Subcutaneous abdominal adipose tissue (tissue), 5 donors: ENCODE results near the gene SBK2.

Experiments used
- H3K27ac ChIP-seq: one replicate; pipeline ENCODE4 v1.7.0; 2013; ENCODE audit warnings: low read depth, mild to moderate bottlenecking, inconsistent platforms, low read length, moderate library complexity
- H3K27me3 ChIP-seq, 5 donors: one replicate each; pipeline ENCODE4 v1.7.0; 2013; ENCODE audit warnings: low read length in 5 of 5, inconsistent platforms in 1 of 5; ENCODE audit not compliant: control insufficient read depth in 5 of 5, insufficient read depth in 4 of 5
- H3K36me3 ChIP-seq, 5 donors: one replicate each; pipeline ENCODE4 v1.7.0; 2013; ENCODE audit warnings: low read length in 5 of 5; ENCODE audit not compliant: control insufficient read depth in 5 of 5, insufficient read depth in 5 of 5
- H3K4me1 ChIP-seq, 5 donors: one replicate each; pipeline ENCODE4 v1.7.0; 2013; ENCODE audit warnings: low read length in 5 of 5, mild to moderate bottlenecking in 3 of 5, moderate library complexity in 1 of 5; ENCODE audit not compliant: control insufficient read depth in 5 of 5, insufficient read depth in 5 of 5
- H3K4me3 ChIP-seq, 5 donors: one replicate each; pipeline ENCODE4 v1.7.0; 2013; ENCODE audit warnings: low read length in 5 of 5, low read depth in 1 of 5
- H3K9ac ChIP-seq, 5 donors: one replicate each; pipeline ENCODE4 v1.7.0; 2013; ENCODE audit warnings: low read length in 5 of 5, mild to moderate bottlenecking in 4 of 5, moderate library complexity in 3 of 5
- H3K9me3 ChIP-seq, 5 donors: one replicate each; pipeline ENCODE4 v1.7.0; 2013; ENCODE audit warnings: low read length in 5 of 5; ENCODE audit not compliant: control insufficient read depth in 5 of 5
- donor health status: healthy.
- donor health status: healthy.
- donor health status: healthy.
- donor health status: healthy.
- donor health status: healthy.

Gene SBK2

GRCh38 chr19:55527197-55528029, 9.5 kb downstream of the SBK2 start:
- no peak overlapping the region for H3K27ac ChIP-seq
- H3K9me3 ChIP-seq: no peaks in the 10 kb centered on the region
- no peak overlapping the region for H3K9ac ChIP-seq
- peaks cover 3 to 15% (median 12%) of the 10 kb centered on the region in 5 donors for H3K4me1 ChIP-seq
- no peaks in the 10 kb centered on the region for H3K36me3 ChIP-seq
- H3K27me3 ChIP-seq: peaks cover 0 to 21% (median 9%) of the 10 kb centered on the region in 5 donors
- no peak overlapping the region for H3K4me3 ChIP-seq

GRCh38 chr19:55526216-55527196, 10.4 kb downstream of the SBK2 start:
- Histone ChIP-seq H3K9me3 (no peaks in the 10 kb centered on the region), H3K27ac (no peak overlapping the region), H3K4me3 (peak overlapping the region in 2 of 5 donors; percentile 1 to 7), H3K36me3 (no peaks in the 10 kb centered on the region), H3K27me3 (peaks cover 0 to 21% (median 9%) of the 10 kb centered on the region in 5 donors), H3K9ac (no peak overlapping the region), H3K4me1 (peaks cover 3 to 23% (median 20%) of the 10 kb centered on the region in 5 donors)

- Histone ChIP-seq H3K9me3 (no peaks in the 10 kb centered on the region), H3K4me3 (no peak overlapping the region), H3K27ac (no peak overlapping the region), H3K9ac (no peak overlapping the region), H3K4me1 (peaks cover 3 to 27% (median 24%) of the 10 kb centered on the region in 5 donors), H3K27me3 (peaks cover 0 to 20% (median 9%) of the 10 kb centered on the region in 5 donors), H3K36me3 (no peaks in the 10 kb centered on the region)
These were observed 11.4 kb downstream of the SBK2 start for GRCh38 chr19:55525289-55526101.

- peaks cover 0 to 22% (median 19%) of the 10 kb centered on the region in 5 donors for H3K4me1 ChIP-seq
- H3K27me3 ChIP-seq: peaks cover 0 to 5% (median 2%) of the 10 kb centered on the region in 5 donors
- H3K4me3 ChIP-seq: no peak overlapping the region
- H3K36me3 ChIP-seq: peaks cover 0 to 2% (median 0%) of the 10 kb centered on the region in 5 donors
- H3K9ac ChIP-seq: no peak overlapping the region
- no peaks in the 10 kb centered on the region for H3K9me3 ChIP-seq
- no peak overlapping the region for H3K27ac ChIP-seq
These were observed 16.1 kb downstream of the SBK2 start for GRCh38 chr19:55520691-55521292.

- Histone ChIP-seq H3K9ac (no peak overlapping the region), H3K36me3 (peaks cover 0 to 2% (median 0%) of the 10 kb centered on the region in 5 donors), H3K27me3 (no peaks in the 10 kb centered on the region), H3K4me3 (no peak overlapping the region), H3K27ac (no peak overlapping the region), H3K4me1 (peaks cover 0 to 19% (median 16%) of the 10 kb centered on the region in 5 donors), H3K9me3 (no peaks in the 10 kb centered on the region)
These were observed 17.3 kb downstream of the SBK2 start for GRCh38 chr19:55519451-55520311.

- peak overlapping the region; percentile 26 to 66 (median 61) for H3K4me3 ChIP-seq
- peak overlapping the region; percentile 65 for H3K27ac ChIP-seq
- peaks cover 0 to 16% (median 14%) of the 10 kb centered on the region in 5 donors for H3K4me1 ChIP-seq
- H3K9ac ChIP-seq: peak overlapping the region; percentile 45 to 76 (median 62)
- H3K27me3 ChIP-seq: peaks cover 0 to 10% (median 0%) of the 10 kb centered on the region in 5 donors
- H3K36me3 ChIP-seq: peaks cover 0 to 9% (median 0%) of the 10 kb centered on the region in 5 donors
- H3K9me3 ChIP-seq: no peaks in the 10 kb centered on the region
These were observed 19.9 kb downstream of the SBK2 start for GRCh38 chr19:55516878-55517620.

GRCh38 chr19:55508120-55508519, 28.8 kb downstream of the SBK2 start:
- H3K9me3 ChIP-seq: no peaks in the 10 kb centered on the region
- no peak overlapping the region for H3K4me3 ChIP-seq

GRCh38 chr19:55504981-55505380, 32.0 kb downstream of the SBK2 start:
- peaks cover 0 to 18% (median 9%) of the 10 kb centered on the region in 5 donors for H3K36me3 ChIP-seq
- H3K27ac ChIP-seq: no peak overlapping the region
- no peaks in the 10 kb centered on the region for H3K9me3 ChIP-seq
- H3K4me1 ChIP-seq: peaks cover 0 to 11% (median 10%) of the 10 kb centered on the region in 5 donors
- no peak overlapping the region for H3K4me3 ChIP-seq
- peaks cover 0 to 3% (median 3%) of the 10 kb centered on the region in 5 donors for H3K27me3 ChIP-seq
- no peak overlapping the region for H3K9ac ChIP-seq

More at GRCh38 chr19:55508120-55508519, 28.8 kb downstream of the SBK2 start:
- no peak overlapping the region for H3K27ac ChIP-seq
- H3K4me1 ChIP-seq: peaks cover 0 to 11% (median 10%) of the 10 kb centered on the region in 5 donors
- H3K9ac ChIP-seq: no peak overlapping the region
- H3K27me3 ChIP-seq: peaks cover 0 to 5% (median 3%) of the 10 kb centered on the region in 5 donors
- H3K36me3 ChIP-seq: peaks cover 0 to 5% (median 0%) of the 10 kb centered on the region in 5 donors
